A549 (cell line): ENCODE measurements around the gene TRIM8. TPM values are rescaled to one million over a fixed set of nuclear protein-coding genes. Genes with fewer than 3 reads are reported as not detected.
A peak's percentile ranks its signal among the peaks of the same experiment; 100 is the strongest.

Experiments
- ATAC-seq, 2 experiments: fragments of 200-7000 bp in 1 of 2; fragments of >200 bp in 1 of 2; cut with Nextera tagmentation in 1 of 2; cut with Tn5 transposase in 1 of 2; 3 replicates each; pipeline versions ENCODE4 v1.8.0 to v1.9.1; 2018 to 2020; ENCODE audit warnings: mild to moderate bottlenecking in 1 of 2, moderate library complexity in 1 of 2
- CTCF ChIA-PET: fragments of 300-600 bp; sonication (Branson Sonifier 250); formaldehyde crosslinking; extraction: SDS; loops from one replicate; lab custom pipeline; 2021; ENCODE audit warnings: antibody characterized with exemption, inconsistent platforms; lab: Yijun Ruan, JAX
- POLR2A ChIA-PET: fragments of 350-600 bp; formaldehyde crosslinking; extraction: SDS; loops from one replicate; lab custom pipeline; 2021; ENCODE audit warnings: antibody characterized with exemption, inconsistent platforms; lab: Yijun Ruan, JAX
- DNase-seq, 2 experiments: peaks; one replicate each; pipeline versions ENCODE4 v3.0.0 to v3.0.0-alpha.2; 2011 to 2016; ENCODE audit warnings: low read depth in 1 of 2, low spot score in 1 of 2
- FAIRE-seq: peaks from 2 replicates; lab custom pipeline; 2011; peaks lifted over from hg19 to GRCh38; lab: Jason Lieb, UNC
- H3K27ac ChIP-seq, 2 experiments: fragments of >200 bp; sonication (Bioruptor Twin); formaldehyde crosslinking; 3 replicates each; pipeline ENCODE4 v1.5.1; 2016 to 2017
- H3K4me1 ChIP-seq: fragments of >200 bp; sonication (Bioruptor Twin); formaldehyde crosslinking; 3 replicates; pipeline ENCODE4 v1.6.1; 2016
- H3K4me2 ChIP-seq: fragments of >200 bp; sonication (Bioruptor Twin); formaldehyde crosslinking; 3 replicates; pipeline ENCODE4 v1.6.1; 2016
- H3K4me3 ChIP-seq: fragments of >200 bp; sonication (Bioruptor Twin); formaldehyde crosslinking; 3 replicates; pipeline ENCODE4 v1.5.1; 2016
- H3K9me3 ChIP-seq: fragments of >200 bp; sonication (Bioruptor Twin); formaldehyde crosslinking; 3 replicates; pipeline ENCODE4 v1.6.1; 2016
- CTCF ChIP-seq: fragments of >200 bp; sonication (Bioruptor Twin); formaldehyde crosslinking; IDR thresholded peaks from 3 replicates; pipeline ENCODE4 v1.5.1; 2016
- EHF ChIP-seq: fragments of 250-450 bp; sonication (Bioruptor Pico); IDR thresholded peaks from 2 replicates; pipeline ENCODE4 v1.5.0; 2020; ENCODE audit warnings: mild to moderate bottlenecking
- EP300 ChIP-seq, 2 experiments: fragments of >200 bp; sonication (Bioruptor Twin); formaldehyde crosslinking; IDR thresholded peaks; 2 replicates in 1 of 2; 3 replicates in 1 of 2; pipeline ENCODE4 v1.6.1; 2016 to 2017
- ESRRA ChIP-seq: fragments of 150-350 bp; IDR thresholded peaks from 2 replicates; pipeline ENCODE4 v1.6.1; 2014; ENCODE audit warnings: mild to moderate bottlenecking, low read length, borderline replicate concordance
- GATA3 ChIP-seq: IDR thresholded peaks from 2 replicates; pipeline ENCODE4 v1.6.1; 2012; ENCODE audit warnings: borderline replicate concordance
- HMGXB4 ChIP-seq: fragments of 250-450 bp; sonication (Bioruptor Pico); IDR thresholded peaks from 2 replicates; pipeline ENCODE4 v1.5.0; 2021; ENCODE audit warnings: mild to moderate bottlenecking, moderate library complexity, borderline replicate concordance
- HOXA7 ChIP-seq: fragments of 250-450 bp; sonication (Bioruptor Pico); IDR thresholded peaks from 2 replicates; pipeline ENCODE4 v1.5.0; 2020; ENCODE audit warnings: mild to moderate bottlenecking, moderate library complexity
- HOXB5 ChIP-seq: fragments of 250-450 bp; sonication (Bioruptor Pico); IDR thresholded peaks from 2 replicates; pipeline ENCODE4 v1.5.0; 2020; ENCODE audit warnings: mild to moderate bottlenecking, moderate library complexity
- KDM1A ChIP-seq: fragments of 200-600 bp; sonication (generic); IDR thresholded peaks from 2 replicates; pipeline ENCODE4 v1.6.1; 2016; ENCODE audit warnings: low read depth, mild to moderate bottlenecking
- MAFK ChIP-seq: fragments of 450-650 bp; IDR thresholded peaks from 2 replicates; pipeline ENCODE4 v1.6.1; 2014; ENCODE audit not compliant: partially characterized antibody
- MYC ChIP-seq: IDR thresholded peaks from 2 replicates; pipeline ENCODE4 v1.6.1; 2012; ENCODE audit warnings: mild to moderate bottlenecking, inconsistent platforms, low read length, improper control_type of control experiment, borderline replicate concordance
- NFE2L2 ChIP-seq: fragments of 150-350 bp; conservative IDR thresholded peaks from 2 replicates; pipeline ENCODE4 v1.6.1; 2014; ENCODE audit warnings: low read length
- NPAS2 ChIP-seq: fragments of 250-450 bp; sonication (Bioruptor Pico); IDR thresholded peaks from 2 replicates; pipeline ENCODE4 v1.8.0; 2022; ENCODE audit warnings: mild to moderate bottlenecking, moderate library complexity, borderline replicate concordance
- NR3C1 ChIP-seq: fragments of >200 bp; sonication (Bioruptor Twin); formaldehyde crosslinking; IDR thresholded peaks from 3 replicates; pipeline ENCODE4 v1.6.1; 2017
- POLR2A ChIP-seq: IDR thresholded peaks from 2 replicates; pipeline ENCODE4 v1.6.1; 2012; ENCODE audit warnings: mild to moderate bottlenecking, low read length
- RAD21 ChIP-seq, 2 experiments: fragments of >200 bp in 1 of 2; sonication (Bioruptor Twin) in 1 of 2; formaldehyde crosslinking in 1 of 2; IDR thresholded peaks in 1 of 2; conservative IDR thresholded peaks in 1 of 2; 2 replicates in 1 of 2; 3 replicates in 1 of 2; pipeline ENCODE4 v1.6.1; 2012 to 2018; ENCODE audit warnings: inconsistent platforms in 1 of 2
- RNF2 ChIP-seq: fragments of 200-600 bp; sonication (generic); IDR thresholded peaks from 2 replicates; pipeline ENCODE4 v1.6.1; 2016; ENCODE audit warnings: low read depth, mild to moderate bottlenecking, antibody characterized with exemption, moderate library complexity, borderline replicate concordance
- SREBF2 ChIP-seq: fragments of 450-650 bp; IDR thresholded peaks from 2 replicates; pipeline ENCODE4 v1.6.1; 2014; ENCODE audit warnings: mild to moderate bottlenecking, moderate library complexity
- TFCP2L1 ChIP-seq: fragments of 250-450 bp; sonication (Bioruptor Pico); IDR thresholded peaks from 2 replicates; pipeline ENCODE4 v1.5.0; 2021; ENCODE audit warnings: mild to moderate bottlenecking
- ZC3H11A ChIP-seq: fragments of 450-650 bp; IDR thresholded peaks from 2 replicates; pipeline ENCODE4 v1.6.1; 2014; ENCODE audit warnings: antibody characterized with exemption, mild to moderate bottlenecking
- WGBS: methylation state at CpG from one replicate; pipeline ENCODE4 v1.1.6; 2017; ENCODE audit errors: missing lambda C conversion rate; 5-methylcytosine and 5-hydroxymethylcytosine counted together
- polyA plus RNA-seq, 4 experiments: library from polyadenylated mRNA; depleted of rRNA in 3 of 4; stranded (reverse); fragments of >200 nt; fragmentation: RNase III in 1 of 4; extraction: RNeasy Plus Mini Kit Qiagen cat#74134 plus additional on column Dnase treatment in 1 of 4; gene quantifications; 2 replicates in 3 of 4; 3 replicates in 1 of 4; pipeline ENCODE4 v1.2.3, GENCODE V29; 2011 to 2017

Gene TRIM8
- polyA plus RNA-seq, 2 of the 4 experiments (the other 2 are of a cell fraction): 22.8 to 32.5 TPM

DNA sequence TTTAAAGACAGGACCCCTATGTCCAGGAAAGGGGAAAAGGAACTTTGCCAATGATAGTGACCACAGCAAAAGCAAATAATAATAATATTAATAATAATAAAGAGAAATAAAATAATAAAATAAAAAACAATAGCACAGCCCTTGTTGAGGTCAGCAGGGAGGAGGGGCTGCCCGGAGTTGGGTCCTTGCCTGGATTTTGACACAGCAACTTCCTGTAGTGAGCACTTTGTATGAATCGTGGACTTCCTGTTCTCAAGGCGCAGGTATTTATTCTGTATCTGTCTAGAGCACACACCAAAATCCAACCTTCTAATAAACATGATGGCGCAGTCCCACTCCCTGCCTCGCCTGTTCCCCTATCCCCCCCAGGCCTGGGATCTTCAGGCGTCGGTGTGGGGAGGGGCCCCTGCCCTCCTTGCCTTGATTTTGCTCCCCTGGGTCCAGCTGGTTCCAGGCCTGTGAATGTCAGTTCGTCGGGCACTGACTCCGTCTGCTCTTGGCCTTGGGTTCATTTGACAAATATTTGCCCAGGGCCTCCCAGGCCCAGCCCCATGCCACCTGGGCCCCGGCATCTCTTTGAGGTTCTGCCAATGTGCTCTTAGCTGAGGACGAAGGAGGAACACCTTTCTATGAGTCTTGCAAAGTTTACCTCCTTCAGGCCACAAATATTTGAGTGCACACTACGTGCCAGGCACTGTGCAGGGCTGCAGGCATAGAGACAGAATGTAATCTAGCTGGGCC lies 13.9 kb downstream of the TRIM8 start:
- Histone ChIP-seq H3K9me3 (no peaks in the 10 kb centered on the region), H3K4me3 (no peak overlapping the region), H3K27ac (peak overlapping the region; percentile 13 to 44; a peak in 3 of 6 replicates), H3K4me2 (peak overlapping the region; percentile 33; the same call in 1 of the 3 replicates), H3K4me1 (peaks cover 17% of the 10 kb centered on the region)
- WGBS: 67% methylated on average over 11 of the region's 13 CpGs
- ChIA-PET CTCF (interaction anchor here (1.0 to 6.5 kb wide), 3 partner anchors 12 to 20 kb away, joined by 5 to 38 read pairs (median 18); partner anchors contain the start of gene TRIM8), POLR2A (interaction anchor here (0.9 kb wide), 1 partner anchor 12 kb away, joined by 3 read pairs; no protein-coding TSS in a partner anchor)
- FAIRE-seq (no peak), DNase-seq (no peak), ATAC-seq (no peak)
- TF ChIP-seq ESRRA (no peak), GATA3 (no peak), ZC3H11A (no peak), RNF2 (no peak), EHF (CRISPR knock-in tag) (no peak), NR3C1 (no peak), MAFK (no peak), HOXB5 (CRISPR knock-in tag) (no peak), MYC (no peak), KDM1A (no peak), NPAS2 (CRISPR knock-in tag) (no peak), SREBF2 (no peak), HOXA7 (CRISPR knock-in tag) (no peak), TFCP2L1 (CRISPR knock-in tag) (no peak), RAD21 (conservative IDR thresholded peaks at IDR 0.05 in 1 of 2, IDR thresholded peaks at IDR 0.05 in 1 of 2) (no peak), POLR2A (no peak), HMGXB4 (CRISPR knock-in tag) (no peak), EP300 (IDR thresholded peaks at IDR 0.05) (no peak), CTCF (no peak)

- peak overlapping the region in 1 of 2 experiments; percentile 44; a peak in 2 of 6 replicates for H3K27ac ChIP-seq
- H3K4me2 ChIP-seq: no peak overlapping the region
- H3K4me1 ChIP-seq: peaks cover 17% of the 10 kb centered on the region
- ATAC-seq (no peak), FAIRE-seq (no peak)
- CTCF ChIA-PET: interaction anchor here (1.0 to 6.5 kb wide), 3 partner anchors 11 to 20 kb away, joined by 5 to 38 read pairs (median 18); partner anchors contain the start of gene TRIM8
- 79% methylated on average over 5 of the region's 5 CpGs for WGBS
- no peaks in the 10 kb centered on the region for H3K9me3 ChIP-seq
- no peak for TF ChIP-seq NFE2L2
- TF ChIP-seq, all 56 proteins: peak for 0
- DNase-seq: no peak
- H3K4me3 ChIP-seq: no peak overlapping the region
- POLR2A ChIA-PET: interaction anchor here (0.6 to 0.9 kb wide), 2 partner anchors 13 to 14 kb away, joined by 3 read pairs; no protein-coding TSS in a partner anchor
These were observed 14.5 kb downstream of the TRIM8 start for GRCh38 chr10:102658802-102659201.
